Placental epithelial cell (primary cell): ENCODE data around the gene VIPR1. TPM values are rescaled to one million over a fixed set of nuclear protein-coding genes. Genes with fewer than 3 reads are reported as not detected.

ENCODE experiments used
- small RNA-seq: library from RNA; depleted of rRNA; stranded (forward); fragments of <200 nt; gene quantifications from one replicate; pipeline ENCODE3, GENCODE V24; 2012
- total RNA-seq: library from RNA; depleted of rRNA; stranded (reverse); fragments of >200 nt; gene quantifications from 2 replicates; pipeline ENCODE4 v1.2.3, GENCODE V29; 2012

The VIPR1 gene, protein sequence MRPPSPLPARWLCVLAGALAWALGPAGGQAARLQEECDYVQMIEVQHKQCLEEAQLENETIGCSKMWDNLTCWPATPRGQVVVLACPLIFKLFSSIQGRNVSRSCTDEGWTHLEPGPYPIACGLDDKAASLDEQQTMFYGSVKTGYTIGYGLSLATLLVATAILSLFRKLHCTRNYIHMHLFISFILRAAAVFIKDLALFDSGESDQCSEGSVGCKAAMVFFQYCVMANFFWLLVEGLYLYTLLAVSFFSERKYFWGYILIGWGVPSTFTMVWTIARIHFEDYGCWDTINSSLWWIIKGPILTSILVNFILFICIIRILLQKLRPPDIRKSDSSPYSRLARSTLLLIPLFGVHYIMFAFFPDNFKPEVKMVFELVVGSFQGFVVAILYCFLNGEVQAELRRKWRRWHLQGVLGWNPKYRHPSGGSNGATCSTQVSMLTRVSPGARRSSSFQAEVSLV
- under 0.01 and 0.33 TPM in 2 replicates for total RNA-seq

GRCh38 chr3:42502429-42503250 lies at the start of gene VIPR1:
Gene VIPR1, plus strand, starts transcription at chr3:42502643. Its CDS starts 93 bp downstream, at chr3:42502736.

GRCh38 chr3:42581709-42582473 lies 79.4 kb downstream of the VIPR1 start, which contains the start of gene SEC22C:
Gene SEC22C, minus strand, starts transcription at chr3:42581967. Its CDS starts 12,921 bp downstream, at chr3:42569046.

Small RNA genes within 50 kb of the gene (small RNA-seq; reads per million reads assigned to genes)
- gene AC092047.1: not detected

Other genes starting within 250 kb of the VIPR1 start
- gene CCK, start 236.5 kb upstream of the VIPR1 start, total RNA-seq: 0.43 TPM in 1 of 2 replicates, not detected in the other
- gene LYZL4, start 92.0 kb upstream of the VIPR1 start, total RNA-seq: 0.39 TPM in 1 of 2 replicates, not detected in the other
- gene SEC22C, start 79.3 kb downstream of the VIPR1 start, total RNA-seq: 34.9 and 65.2 TPM in 2 replicates
- gene SS18L2, start 88.2 kb downstream of the VIPR1 start, total RNA-seq: 12.8 and 16.1 TPM in 2 replicates
- gene NKTR, start 98.0 kb downstream of the VIPR1 start, total RNA-seq: 97.9 and 124 TPM in 2 replicates
- 56.9 and 61.3 TPM in 2 replicates for gene ZBTB47, start 151.1 kb downstream of the VIPR1 start, total RNA-seq
- not detected in 2 replicates for gene KLHL40, start 182.9 kb downstream of the VIPR1 start, total RNA-seq
- not detected in 2 replicates for gene HHATL, start 200.2 kb downstream of the VIPR1 start, total RNA-seq